SK-N-SH (cell line): Measurements from ENCODE around the gene TPRX1. TPM values are rescaled to one million over a fixed set of nuclear protein-coding genes. Genes with fewer than 3 reads are reported as not detected.
"Not testable (repeated sequence)": the region's sequence is repeated elsewhere in the genome, so short reads cannot be mapped to it uniquely, and the experiment has no call there.

Source experiments
- CTCF ChIA-PET: fragments of 300-600, 350-600 bp; formaldehyde crosslinking; extraction: SDS; loops from one replicate; lab custom pipeline; 2021; lab: Yijun Ruan, JAX
- POLR2A ChIA-PET: fragments of 350-600 bp; sonication (Branson Sonifier 250); formaldehyde crosslinking; extraction: SDS; loops from one replicate; lab custom pipeline; 2020; ENCODE audit warnings: antibody characterized with exemption, inconsistent platforms; lab: Yijun Ruan, JAX
- DNase-seq: peaks from one replicate; pipeline ENCODE4 v3.0.0; 2012
- H2AFZ ChIP-seq: fragments of 200-600 bp; sonication (generic); 2 replicates; pipeline ENCODE4 v1.8.1; 2016; ENCODE audit warnings: antibody characterized with exemption, mild to moderate bottlenecking, low read depth
- H3F3A ChIP-seq: fragments of 200-600 bp; sonication (generic); replicated peaks from 2 replicates; pipeline ENCODE3; 2016; ENCODE audit warnings: antibody characterized with exemption, mild to moderate bottlenecking; ENCODE audit not compliant: insufficient read depth
- H3K27ac ChIP-seq, 2 experiments: fragments of 200-500 bp in 1 of 2; fragments of 200-600 bp in 1 of 2; sonication (Bioruptor generic) in 1 of 2; sonication (generic), shearing (Covaris generic) in 1 of 2; 2 replicates each; pipeline versions ENCODE4 v1.5.1 to v1.6.1; 2014 to 2016; ENCODE audit warnings: low read depth in 2 of 2, inconsistent platforms in 1 of 2, low read length in 1 of 2, mild to moderate bottlenecking in 1 of 2, mixed read lengths in 1 of 2
- H3K27me3 ChIP-seq: fragments of 200-600 bp; sonication (generic), shearing (Covaris generic); 2 replicates; pipeline ENCODE4 v1.6.1; 2016; ENCODE audit warnings: mixed run types; ENCODE audit not compliant: insufficient read depth
- H3K36me3 ChIP-seq, 2 experiments: fragments of 200-500 bp in 1 of 2; fragments of 200-600 bp in 1 of 2; sonication (Bioruptor generic) in 1 of 2; sonication (generic) in 1 of 2; replicated peaks in 1 of 2; 2 replicates each; pipeline versions ENCODE3 to v1.5.1; 2014 to 2016; ENCODE audit warnings: low read length in 1 of 2, mild to moderate bottlenecking in 1 of 2; ENCODE audit not compliant: insufficient read depth in 2 of 2, control insufficient read depth in 1 of 2
- H3K4me1 ChIP-seq, 2 experiments: fragments of 200-500 bp in 1 of 2; fragments of 200-600 bp in 1 of 2; sonication (Bioruptor generic) in 1 of 2; sonication (generic), shearing (Covaris generic) in 1 of 2; 2 replicates each; pipeline versions ENCODE4 v1.5.1 to v1.6.1; 2014 to 2016; ENCODE audit warnings: low read depth in 1 of 2, low read length in 1 of 2, mixed run types in 1 of 2; ENCODE audit not compliant: insufficient read depth in 2 of 2, control insufficient read depth in 1 of 2
- H3K4me2 ChIP-seq: fragments of 200-600 bp; sonication (generic), shearing (Covaris generic); 2 replicates; pipeline ENCODE4 v1.6.1; 2017; ENCODE audit warnings: mixed run types
- H3K4me3 ChIP-seq, 2 experiments: fragments of 200-500 bp in 1 of 2; fragments of 200-600 bp in 1 of 2; sonication (Bioruptor generic) in 1 of 2; sonication (generic), shearing (Covaris generic) in 1 of 2; 2 replicates each; pipeline versions ENCODE4 v1.5.1 to v1.8.1; 2014 to 2016; ENCODE audit warnings: low read depth in 2 of 2, inconsistent platforms in 1 of 2, low read length in 1 of 2, mild to moderate bottlenecking in 1 of 2, mixed read lengths in 1 of 2, moderate library complexity in 1 of 2
- H3K79me2 ChIP-seq: fragments of 200-600 bp; sonication (generic); 2 replicates; pipeline ENCODE4 v1.8.1; 2017; ENCODE audit warnings: mild to moderate bottlenecking; ENCODE audit not compliant: insufficient read depth
- H3K9ac ChIP-seq: fragments of 200-600 bp; sonication (generic); 2 replicates; pipeline ENCODE4 v1.6.1; 2017; ENCODE audit warnings: mixed run types
- H3K9me2 ChIP-seq: fragments of 200-600 bp; sonication (generic); 2 replicates; pipeline ENCODE4 v1.6.1; 2017; ENCODE audit warnings: mixed run types
- H3K9me3 ChIP-seq: fragments of 200-600 bp; sonication (generic); 2 replicates; pipeline ENCODE4 v1.6.1; 2017; ENCODE audit warnings: mixed run types, mild to moderate bottlenecking, moderate library complexity
- H4K20me1 ChIP-seq: fragments of 200-600 bp; sonication (generic); 2 replicates; pipeline ENCODE4 v1.6.1; 2017; ENCODE audit warnings: mild to moderate bottlenecking, mixed run types; ENCODE audit not compliant: insufficient read depth
- CTCF ChIP-seq: fragments of 200-600 bp; sonication (generic); IDR thresholded peaks from 2 replicates; pipeline ENCODE4 v1.6.1; 2017; ENCODE audit warnings: antibody characterized with exemption, mild to moderate bottlenecking, moderate library complexity
- EP300 ChIP-seq, 2 experiments: IDR thresholded peaks; 2 replicates each; pipeline versions ENCODE4 v1.4.0 to v1.6.1; 2012; ENCODE audit warnings: borderline replicate concordance in 1 of 2, low read depth in 1 of 2, low read length in 1 of 2
- EZH2phosphoT487 ChIP-seq: fragments of 200-600 bp; sonication (generic); IDR thresholded peaks from 2 replicates; pipeline ENCODE4 v1.6.1; 2017; ENCODE audit warnings: low read depth, mixed run types, mild to moderate bottlenecking, antibody characterized with exemption, moderate library complexity, borderline replicate concordance
- FOSL2 ChIP-seq: IDR thresholded peaks from 2 replicates; pipeline ENCODE4 v1.4.0; 2012; ENCODE audit warnings: low read depth, mild to moderate bottlenecking, moderate library complexity, borderline replicate concordance
- FOXJ3 ChIP-seq: sonication (generic); formaldehyde crosslinking; IDR thresholded peaks from 2 replicates; pipeline ENCODE4 v1.5.1; 2020; ENCODE audit warnings: mild to moderate bottlenecking, missing genetic modification reagents
- JUND ChIP-seq: IDR thresholded peaks from 2 replicates; pipeline ENCODE4 v1.4.0; 2012
- MEF2A ChIP-seq: IDR thresholded peaks from 2 replicates; pipeline ENCODE4 v1.4.0; 2012; ENCODE audit warnings: low read depth, borderline replicate concordance
- MXI1 ChIP-seq: IDR thresholded peaks from 2 replicates; pipeline ENCODE4 v1.6.1; 2012; ENCODE audit warnings: mild to moderate bottlenecking, low read depth, low read length, improper control_type of control experiment
- NRF1 ChIP-seq: IDR thresholded peaks from 2 replicates; pipeline ENCODE4 v1.6.1; 2012; ENCODE audit warnings: low read depth, mild to moderate bottlenecking, low read length
- PBX3 ChIP-seq: IDR thresholded peaks from 2 replicates; pipeline ENCODE4; 2012
- RCOR1 ChIP-seq: fragments of 150-350 bp; IDR thresholded peaks from 2 replicates; pipeline ENCODE4 v1.6.1; 2017; ENCODE audit warnings: antibody characterized with exemption, low read length
- RFX5 ChIP-seq: IDR thresholded peaks from 2 replicates; pipeline ENCODE4 v1.6.1; 2012; ENCODE audit warnings: mild to moderate bottlenecking, improper control_type of control experiment, low read length
- SMC3 ChIP-seq: IDR thresholded peaks from 2 replicates; pipeline ENCODE4 v1.6.1; 2012; ENCODE audit warnings: low read depth, low read length, improper control_type of control experiment
- TAF1 ChIP-seq: IDR thresholded peaks from 2 replicates; pipeline ENCODE4 v1.6.1; 2012; ENCODE audit warnings: low read depth, mild to moderate bottlenecking, low read length, moderate library complexity, borderline replicate concordance
- TCF12 ChIP-seq: IDR thresholded peaks from 2 replicates; pipeline ENCODE4 v1.4.0; 2012
- TEAD4 ChIP-seq: IDR thresholded peaks from 2 replicates; pipeline ENCODE4 v1.4.0; 2012; ENCODE audit warnings: mild to moderate bottlenecking, borderline replicate concordance; ENCODE audit not compliant: insufficient read depth
- USF2 ChIP-seq: fragments of 150-350 bp; IDR thresholded peaks from 2 replicates; pipeline ENCODE4 v1.6.1; 2017; ENCODE audit warnings: antibody characterized with exemption, low read length, low read depth, borderline replicate concordance
- WGBS: methylation state at CpG from one replicate; pipeline ENCODE4 v1.1.6; 2017; ENCODE audit warnings: low lambda C conversion rate; 5-methylcytosine and 5-hydroxymethylcytosine counted together
- polyA plus RNA-seq, 3 experiments: library from polyadenylated mRNA; depleted of rRNA; stranded (reverse); fragments of >200 nt; gene quantifications; 2 replicates each; pipeline ENCODE4 v1.2.3, GENCODE V29; 2012

TPRX1 gene
- polyA plus RNA-seq, 1 of the 3 experiments (the other 2 are of a cell fraction), result not detected

GRCh38 chr19:47789811-47790210 lies 14.5 kb downstream of the TPRX1 start:
- H2AFZ ChIP-seq, H3K79me2 ChIP-seq, POLR2A ChIA-PET, H3K36me3 ChIP-seq, H3F3A ChIP-seq, H3K27ac ChIP-seq, H3K4me3 ChIP-seq, H3K4me2 ChIP-seq, H3K9me2 ChIP-seq, H3K27me3 ChIP-seq, H3K9ac ChIP-seq, H3K9me3 ChIP-seq, H3K4me1 ChIP-seq, DNase-seq, H4K20me1 ChIP-seq: not testable (repeated sequence)
- 94% methylated on average over 13 of the region's 13 CpGs for WGBS
- CTCF ChIA-PET, result interaction anchor here (0.6 to 1.8 kb wide), 6 partner anchors 9 to 438 kb away, joined by 3 to 4 read pairs (median 3); no protein-coding TSS in a partner anchor

GRCh38 chr19:47787307-47787706 lies 17.0 kb downstream of the TPRX1 start:
- peaks cover 7 to 10% of the 10 kb centered on the region in 2 experiments for H3K36me3 ChIP-seq
- 87% methylated on average over 10 of the region's 10 CpGs for WGBS
- H4K20me1 ChIP-seq, H3K4me3 ChIP-seq, H3K4me1 ChIP-seq, H3K9me2 ChIP-seq, H3K9ac ChIP-seq, H3K27ac ChIP-seq, H3F3A ChIP-seq, POLR2A ChIA-PET, H3K9me3 ChIP-seq, DNase-seq, H2AFZ ChIP-seq, H3K27me3 ChIP-seq, H3K4me2 ChIP-seq, H3K79me2 ChIP-seq: not testable (repeated sequence)
- CTCF ChIA-PET, result interaction anchor here (0.9 to 1.9 kb wide), 2 partner anchors 75 to 76 kb away, joined by 3 to 6 read pairs; no protein-coding TSS in a partner anchor

GRCh38 chr19:47786566-47786965 lies 17.8 kb downstream of the TPRX1 start:
- H3K27ac ChIP-seq, result no peak overlapping the region
- no peak overlapping the region for H3K9ac ChIP-seq
- peaks cover 5% of the 10 kb centered on the region for H3F3A ChIP-seq
- no peak overlapping the region for H2AFZ ChIP-seq
- H3K4me2 ChIP-seq, result no peak overlapping the region
- POLR2A ChIA-PET, result no interaction called here
- H3K4me3 ChIP-seq, result no peak overlapping the region
- H3K4me1 ChIP-seq, result no peaks in the 10 kb centered on the region
- no peaks in the 10 kb centered on the region for H3K9me3 ChIP-seq
- no peaks in the 10 kb centered on the region for H4K20me1 ChIP-seq
- WGBS, result 98% methylated on average over 7 of the region's 7 CpGs
- peaks cover 13 to 15% of the 10 kb centered on the region in 2 experiments for H3K36me3 ChIP-seq
- TF ChIP-seq TEAD4 (no peak), FOXJ3 (CRISPR knock-in tag) (no peak), RCOR1 (no peak), PBX3 (no peak), TAF1 (no peak), RFX5 (no peak), SMC3 (no peak), EZH2phosphoT487 (no peak), USF2 (no peak), FOSL2 (no peak), CTCF (no peak), NRF1 (no peak), MEF2A (no peak), EP300 (IDR thresholded peaks at IDR 0.05; ENCODE audit: borderline replicate concordance in 1 of 2, low read depth in 1 of 2, low read length in 1 of 2) (no peak), JUND (no peak), MXI1 (no peak), TCF12 (no peak)
- TF ChIP-seq, all 33 proteins: peak for 0
- Histone ChIP-seq H3K27me3 (no peaks in the 10 kb centered on the region), H3K79me2 (no peaks in the 10 kb centered on the region), H3K9me2 (no peaks in the 10 kb centered on the region)
- no peak for DNase-seq
- CTCF ChIA-PET, result interaction anchor here (1.9 kb wide), 1 partner anchor 77 kb away, joined by 6 read pairs; no protein-coding TSS in a partner anchor
